ENCODE data around the gene SLC6A8.

Gene SLC6A8

GRCh38 chrX:153687121-153688039, at the start of gene SLC6A8:
Gene SLC6A8, plus strand, starts transcription at chrX:153687926. Its CDS starts 649 bp downstream, at chrX:153688575.
- peak; percentile 80 for DNase-seq (ENCODE audit: low spot score)

GRCh38 chrX:153638041-153638371, 49.7 kb upstream of the SLC6A8 start:
- DNase-seq (ENCODE audit: low spot score): no peak

- DNase-seq (ENCODE audit: low spot score): no peak
Measured at GRCh38 chrX:153638436-153639176, 49.1 kb upstream of the SLC6A8 start.

- DNase-seq (ENCODE audit: low spot score): no peak
Measured at GRCh38 chrX:153639177-153640044, 48.3 kb upstream of the SLC6A8 start.

- no peak for DNase-seq (ENCODE audit: low spot score)
Measured at GRCh38 chrX:153640045-153640686, 47.6 kb upstream of the SLC6A8 start.

- no peak for DNase-seq (ENCODE audit: low spot score)
Measured at GRCh38 chrX:153640736-153641575, 46.8 kb upstream of the SLC6A8 start.

- DNase-seq (ENCODE audit: low spot score): no peak
Measured at GRCh38 chrX:153641627-153642026, 46.1 kb upstream of the SLC6A8 start.

GRCh38 chrX:153642051-153642654, 45.6 kb upstream of the SLC6A8 start:
- DNase-seq (ENCODE audit: low spot score): peak; percentile 65

GRCh38 chrX:153642655-153643430, 44.9 kb upstream of the SLC6A8 start:
- no peak for DNase-seq (ENCODE audit: low spot score)

- no peak for DNase-seq (ENCODE audit: low spot score)
Measured at GRCh38 chrX:153643431-153644351, 44.0 kb upstream of the SLC6A8 start.

GRCh38 chrX:153644356-153645125, 43.2 kb upstream of the SLC6A8 start:
- DNase-seq (ENCODE audit: low spot score): no peak

GRCh38 chrX:153645151-153645550, 42.6 kb upstream of the SLC6A8 start:
- DNase-seq (ENCODE audit: low spot score): no peak

- DNase-seq (ENCODE audit: low spot score): no peak
Measured at GRCh38 chrX:153645921-153646488, 41.7 kb upstream of the SLC6A8 start.

GRCh38 chrX:153646620-153647373, 40.9 kb upstream of the SLC6A8 start, which contains the start of gene DUSP9:
Gene DUSP9, plus strand, starts transcription at chrX:153647203. Its CDS starts 751 bp downstream, at chrX:153647954.
- peak; percentile 80 for DNase-seq (ENCODE audit: low spot score)

GRCh38 chrX:153647461-153648357, 40.0 kb upstream of the SLC6A8 start:
- peak; percentile 47 for DNase-seq (ENCODE audit: low spot score)

Data from ecto neural progenitor cell (in vitro differentiated cells).